C4-2B (cell line): Measurements from ENCODE around the gene KCNJ14.
"Not testable (repeated sequence)": the region's sequence is repeated elsewhere in the genome, so short reads cannot be mapped to it uniquely, and the experiment has no call there.

ENCODE experiments used
- ZFX ChIP-seq: fragments of 450-650 bp; IDR thresholded peaks from 2 replicates; pipeline ENCODE4 v1.6.1; 2017
- TF ChIP-seq, protein P1 (sequence below): fragments of 450-650 bp; conservative IDR thresholded peaks from 2 replicates; pipeline ENCODE4 v1.5.1; 2017; ENCODE audit warnings: mild to moderate bottlenecking

DNA sequence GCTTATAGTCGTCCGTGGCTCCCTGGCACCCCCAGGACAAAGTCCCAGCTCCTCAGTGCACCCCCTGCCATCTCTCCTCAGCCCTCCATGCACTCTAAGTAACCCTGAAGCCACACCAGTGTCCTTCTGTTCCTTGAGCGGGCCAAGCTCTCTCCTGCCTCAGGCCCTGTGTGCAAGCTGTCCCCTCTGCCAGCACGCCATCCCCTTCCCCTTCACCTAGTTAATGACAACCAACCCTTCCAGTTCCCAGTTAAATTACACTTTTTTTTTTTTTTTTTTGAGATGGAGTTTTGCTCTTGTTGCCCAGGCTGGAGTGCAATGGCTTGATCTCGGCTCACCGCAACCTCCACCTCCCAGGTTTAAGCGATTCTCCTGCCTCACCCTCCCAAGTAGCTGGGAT, 33.1 kb downstream of the KCNJ14 start:
- TF ChIP-seq, protein P1, sequence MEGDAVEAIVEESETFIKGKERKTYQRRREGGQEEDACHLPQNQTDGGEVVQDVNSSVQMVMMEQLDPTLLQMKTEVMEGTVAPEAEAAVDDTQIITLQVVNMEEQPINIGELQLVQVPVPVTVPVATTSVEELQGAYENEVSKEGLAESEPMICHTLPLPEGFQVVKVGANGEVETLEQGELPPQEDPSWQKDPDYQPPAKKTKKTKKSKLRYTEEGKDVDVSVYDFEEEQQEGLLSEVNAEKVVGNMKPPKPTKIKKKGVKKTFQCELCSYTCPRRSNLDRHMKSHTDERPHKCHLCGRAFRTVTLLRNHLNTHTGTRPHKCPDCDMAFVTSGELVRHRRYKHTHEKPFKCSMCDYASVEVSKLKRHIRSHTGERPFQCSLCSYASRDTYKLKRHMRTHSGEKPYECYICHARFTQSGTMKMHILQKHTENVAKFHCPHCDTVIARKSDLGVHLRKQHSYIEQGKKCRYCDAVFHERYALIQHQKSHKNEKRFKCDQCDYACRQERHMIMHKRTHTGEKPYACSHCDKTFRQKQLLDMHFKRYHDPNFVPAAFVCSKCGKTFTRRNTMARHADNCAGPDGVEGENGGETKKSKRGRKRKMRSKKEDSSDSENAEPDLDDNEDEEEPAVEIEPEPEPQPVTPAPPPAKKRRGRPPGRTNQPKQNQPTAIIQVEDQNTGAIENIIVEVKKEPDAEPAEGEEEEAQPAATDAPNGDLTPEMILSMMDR: not testable (repeated sequence)
- TF ChIP-seq ZFX: not testable (repeated sequence)
